Endodermal cell (in vitro differentiated cells): ENCODE measurements around the gene STXBP5. TPM values are rescaled to one million over a fixed set of nuclear protein-coding genes. Genes with fewer than 3 reads are reported as not detected.

ENCODE experiments used
- DNase-seq: peaks from one replicate; pipeline ENCODE4 v3.0.0-alpha.2; 2017
- H3K27ac ChIP-seq: 2 replicates; pipeline ENCODE4 v1.5.1; 2013; ENCODE audit warnings: mild to moderate bottlenecking, low read depth, low read length, moderate library complexity
- H3K27me3 ChIP-seq: 2 replicates; pipeline ENCODE4 v1.6.1; 2013; ENCODE audit warnings: mild to moderate bottlenecking, low read length, moderate library complexity; ENCODE audit not compliant: insufficient read depth, control insufficient read depth, poor library complexity, severe bottlenecking
- H3K36me3 ChIP-seq: 2 replicates; pipeline ENCODE4 v1.7.0; 2013; ENCODE audit warnings: mild to moderate bottlenecking, low read length, moderate library complexity; ENCODE audit not compliant: control insufficient read depth, insufficient read depth
- H3K4me1 ChIP-seq: one replicate; pipeline ENCODE4 v1.7.0; 2013; ENCODE audit warnings: low read length; ENCODE audit not compliant: control insufficient read depth, insufficient read depth
- H3K4me3 ChIP-seq: 2 replicates; pipeline ENCODE4 v1.5.1; 2013; ENCODE audit warnings: mild to moderate bottlenecking, low read length, moderate library complexity
- H3K9ac ChIP-seq: 2 replicates; pipeline ENCODE4 v1.6.1; 2013; ENCODE audit warnings: mild to moderate bottlenecking, low read length, moderate library complexity; ENCODE audit not compliant: poor library complexity, severe bottlenecking; ENCODE audit errors: extremely low read depth
- H3K9me3 ChIP-seq: 2 replicates; pipeline ENCODE4 v1.6.1; 2013; ENCODE audit warnings: mild to moderate bottlenecking, low read length, moderate library complexity; ENCODE audit not compliant: control insufficient read depth
- H3K27ac Mint-ChIP-seq: 2 replicates; pipeline ENCODE4 v1.8.0; 2020; ENCODE audit warnings: mixed read lengths
- H3K27me3 Mint-ChIP-seq: 2 replicates; pipeline ENCODE4 v1.8.0; 2021; ENCODE audit warnings: mild to moderate bottlenecking, mixed read lengths; ENCODE audit not compliant: insufficient read depth
- H3K36me3 Mint-ChIP-seq: 2 replicates; pipeline ENCODE4 v1.8.0; 2020; ENCODE audit warnings: low read depth, mixed read lengths
- H3K4me1 Mint-ChIP-seq: 2 replicates; pipeline ENCODE4 v1.8.0; 2020; ENCODE audit warnings: mixed read lengths
- H3K4me3 Mint-ChIP-seq: 2 replicates; pipeline ENCODE4 v1.8.0; 2020; ENCODE audit warnings: mild to moderate bottlenecking, moderate library complexity, mixed read lengths
- H3K9me3 Mint-ChIP-seq: 2 replicates; pipeline ENCODE4 v1.8.0; 2020; ENCODE audit warnings: mild to moderate bottlenecking, mixed read lengths
- CTCF ChIP-seq: fragments of 200-600 bp; sonication (generic); conservative IDR thresholded peaks from 2 replicates; pipeline ENCODE4 v1.5.0; 2021; ENCODE audit warnings: antibody characterized with exemption, mild to moderate bottlenecking
- WGBS, 2 experiments: methylation state at CpG; one replicate each; pipeline versions ENCODE4 v1.1.5 to v1.1.7; 2013; ENCODE audit warnings: missing lambda C conversion rate in 2 of 2, mixed read lengths in 1 of 2; ENCODE audit not compliant: insufficient coverage in 1 of 2, insufficient read length in 1 of 2; 5-methylcytosine and 5-hydroxymethylcytosine counted together
- total RNA-seq, 2 donors: library from RNA; stranded (reverse); fragmentation: NEBNext Ultra II Directional in 1 of 2; extraction: Animal tissue kit (Norgen Biotek cat#: 25700) in 1 of 2; gene quantifications; 2 replicates in 1 of 2; 3 replicates in 1 of 2; pipeline ENCODE4 v1.2.1, GENCODE V29; 2021

STXBP5 gene
- total RNA-seq, 2 donors from 2014 or later: 19.2 to 25.2 TPM

GRCh38 chr6:147238164-147238563, 33.9 kb downstream of the STXBP5 start:
- Mint-ChIP-seq H3K36me3 (peaks cover 28% of the 10 kb centered on the region), H3K4me1 (no peaks in the 10 kb centered on the region), H3K4me3 (no peak overlapping the region), H3K27me3 (no peaks in the 10 kb centered on the region), H3K9me3 (no peaks in the 10 kb centered on the region), H3K27ac (no peak overlapping the region)
- DNase-seq: no peak
- Histone ChIP-seq H3K4me3 (no peak overlapping the region), H3K36me3 (peaks cover 33% of the 10 kb centered on the region), H3K9ac (no peak overlapping the region), H3K27ac (no peak overlapping the region), H3K4me1 (no peaks in the 10 kb centered on the region), H3K27me3 (no peaks in the 10 kb centered on the region), H3K9me3 (no peaks in the 10 kb centered on the region)
- TF ChIP-seq CTCF: no peak
- 73% methylated on average over 2 of the region's 3 CpGs; no CpG with 5 or more reads in 1 of the 2 experiments for WGBS, 2 experiments

GRCh38 chr6:147238906-147239305, 34.7 kb downstream of the STXBP5 start:
- Histone ChIP-seq H3K27me3 (no peaks in the 10 kb centered on the region), H3K27ac (no peak overlapping the region), H3K9ac (no peak overlapping the region), H3K4me3 (no peak overlapping the region), H3K9me3 (no peaks in the 10 kb centered on the region), H3K4me1 (no peaks in the 10 kb centered on the region), H3K36me3 (peaks cover 33% of the 10 kb centered on the region)
- TF ChIP-seq CTCF: no peak
- WGBS, 2 experiments: 95 to 100% methylated on average over 2 to 5 of the region's 5 CpGs
- no peaks in the 10 kb centered on the region for H3K27me3 Mint-ChIP-seq
- no peak overlapping the region for H3K4me3 Mint-ChIP-seq
- H3K4me1 Mint-ChIP-seq: no peaks in the 10 kb centered on the region
- no peak for DNase-seq
- H3K9me3 Mint-ChIP-seq: no peaks in the 10 kb centered on the region
- no peak overlapping the region for H3K27ac Mint-ChIP-seq
- peaks cover 28% of the 10 kb centered on the region for H3K36me3 Mint-ChIP-seq

- Mint-ChIP-seq H3K9me3 (no peaks in the 10 kb centered on the region), H3K4me3 (no peak overlapping the region), H3K36me3 (peaks cover 22% of the 10 kb centered on the region), H3K27ac (no peak overlapping the region), H3K27me3 (no peaks in the 10 kb centered on the region), H3K4me1 (peaks cover 10% of the 10 kb centered on the region)
- no peak for TF ChIP-seq CTCF
- 92 to 94% methylated on average over 2 to 4 of the region's 4 CpGs for WGBS, 2 experiments
- Histone ChIP-seq H3K4me3 (no peak overlapping the region), H3K27ac (no peak overlapping the region), H3K4me1 (no peaks in the 10 kb centered on the region), H3K9me3 (peaks cover 1% of the 10 kb centered on the region), H3K36me3 (peaks cover 25% of the 10 kb centered on the region), H3K9ac (no peak overlapping the region), H3K27me3 (no peaks in the 10 kb centered on the region)
- no peak for DNase-seq
These were observed 40.6 kb downstream of the STXBP5 start for GRCh38 chr6:147244832-147245231.
